Measurements from ENCODE around the gene NKX1-1.

NKX1-1 gene

GRCh38 chr4:1416051-1416947, 10.1 kb upstream of the NKX1-1 start:
- no peak for DNase-seq

- DNase-seq, result no peak
Observed at GRCh38 chr4:1415681-1415981, 9.4 kb upstream of the NKX1-1 start.

GRCh38 chr4:1414831-1415680, 8.8 kb upstream of the NKX1-1 start:
- no peak for DNase-seq

DNA sequence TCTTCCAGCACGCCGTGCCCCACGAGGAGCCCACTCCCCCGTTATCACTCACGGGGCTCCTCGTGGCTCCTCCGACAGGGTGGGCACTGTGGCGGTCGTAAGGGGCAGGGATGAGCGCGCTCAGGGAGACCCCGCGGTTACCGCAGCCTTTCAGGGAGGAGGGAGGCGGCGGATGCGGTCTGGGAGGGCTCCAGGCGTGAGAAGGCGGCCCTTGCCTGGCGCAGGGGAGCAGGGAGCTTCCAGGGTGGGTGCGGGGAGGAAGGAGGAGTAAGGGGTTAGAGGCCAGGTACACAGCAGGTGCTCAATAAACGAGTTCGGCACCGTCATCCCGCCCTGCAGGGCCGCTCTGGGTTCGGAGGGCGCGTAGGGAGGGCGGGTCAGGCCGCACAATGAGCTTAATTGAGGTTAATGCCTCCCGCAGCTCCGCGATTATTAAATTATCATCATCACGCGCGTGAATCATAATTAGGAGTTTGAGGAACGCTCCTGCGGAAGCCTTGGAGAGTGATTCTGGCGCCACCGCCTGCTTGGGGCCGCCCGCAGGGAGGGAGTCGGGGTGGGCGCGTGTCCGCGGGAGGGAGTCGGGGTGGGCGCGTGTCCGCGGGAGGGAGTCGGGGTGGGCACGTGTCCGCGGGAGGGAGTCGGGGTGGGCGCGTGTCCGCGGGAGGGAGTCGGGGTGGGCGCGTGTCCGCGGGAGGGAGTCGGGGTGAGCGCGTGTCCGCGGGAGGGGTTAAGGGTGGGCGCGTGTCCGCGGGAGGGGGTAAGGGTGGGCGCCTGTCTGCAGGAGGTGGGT, 7.6 kb upstream of the NKX1-1 start:
- no peak for DNase-seq

- DNase-seq, result no peak
Observed at GRCh38 chr4:1413204-1413663, 7.0 kb upstream of the NKX1-1 start.

DNA sequence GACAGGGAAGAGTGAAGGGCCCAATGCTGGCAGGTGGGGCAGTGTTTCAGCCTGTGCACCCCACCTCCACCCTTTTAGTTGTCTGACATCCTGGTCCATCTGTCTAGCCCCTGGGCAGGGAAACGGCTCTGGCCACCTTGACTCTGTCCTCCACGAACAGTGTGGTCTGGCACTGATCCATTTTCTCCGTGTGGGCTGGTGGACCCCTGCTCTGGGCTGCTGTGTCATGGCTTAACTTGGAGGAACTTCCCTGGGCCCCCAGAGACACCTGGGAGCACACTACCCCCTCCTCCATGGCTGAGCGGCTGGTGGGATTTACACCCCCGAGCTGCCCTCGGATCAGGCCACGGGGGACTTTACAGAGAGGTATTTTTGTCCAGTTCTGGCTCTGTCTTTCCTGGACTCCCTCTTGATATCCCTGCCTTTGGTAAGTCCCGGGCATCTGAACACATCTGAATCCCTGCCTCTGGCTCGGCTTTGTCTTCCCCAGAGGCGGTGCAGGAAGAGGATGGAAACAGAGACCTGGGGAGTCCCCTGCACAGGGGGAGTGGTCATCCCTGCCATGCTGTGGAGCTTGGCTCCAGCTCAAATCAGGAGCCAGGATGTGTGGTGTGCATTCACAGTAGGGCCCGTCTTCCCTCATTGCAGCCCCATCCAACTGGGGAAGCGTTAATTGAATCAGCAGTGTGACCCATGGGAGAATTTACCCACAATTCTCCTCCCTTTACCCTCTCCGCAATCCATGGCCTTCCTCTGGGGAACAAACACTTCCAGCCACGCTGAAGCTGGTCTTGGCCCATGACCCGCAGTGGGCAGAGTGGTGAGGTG, 6.3 kb upstream of the NKX1-1 start:
- no peak for DNase-seq

DNA sequence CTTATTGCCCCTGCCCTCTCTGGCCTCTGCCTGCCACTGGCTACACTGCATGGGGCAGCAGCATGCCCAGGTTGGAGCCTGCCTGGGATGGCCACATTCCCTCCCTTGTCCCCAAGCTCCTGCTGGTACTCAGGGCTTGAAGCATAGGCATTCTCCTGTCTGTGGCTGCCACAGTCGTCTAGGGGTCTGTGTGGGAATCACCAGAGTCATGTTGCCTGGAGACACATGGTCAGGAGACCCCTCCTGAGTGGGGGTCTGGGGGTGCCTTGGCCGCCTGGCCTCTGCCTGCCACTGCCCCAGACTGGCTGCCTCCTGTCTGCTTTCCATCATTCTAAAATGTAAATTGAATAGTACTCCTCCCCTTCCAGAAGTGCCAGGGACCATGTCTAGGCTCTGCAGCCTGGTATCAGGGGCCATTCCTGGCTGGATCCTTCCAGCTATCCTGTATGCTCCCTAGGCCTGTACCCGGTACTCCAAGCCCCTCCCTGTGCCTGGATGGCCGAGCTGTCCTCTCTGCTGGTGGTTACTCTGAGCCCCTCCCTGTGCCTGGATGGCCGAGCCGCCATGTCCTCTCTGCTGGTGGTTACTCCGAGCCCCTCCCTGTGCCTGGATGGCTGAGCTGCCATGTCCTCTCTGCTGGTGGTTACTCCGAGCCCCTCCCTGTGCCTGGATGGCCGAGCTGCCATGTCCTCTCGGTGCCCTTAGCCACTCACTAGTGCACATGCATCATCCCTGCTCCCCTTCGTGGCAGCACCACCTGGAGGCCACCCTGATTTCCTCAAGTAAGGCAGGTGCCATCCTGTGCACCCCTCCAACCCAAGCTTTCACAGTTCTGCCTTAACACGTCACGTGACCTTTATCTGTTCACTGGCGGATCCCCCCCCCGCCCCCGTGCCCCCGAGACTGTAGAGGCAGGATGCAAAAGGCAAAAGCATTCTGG, 5.5 kb upstream of the NKX1-1 start:
- DNase-seq, result no peak

GRCh38 chr4:1410491-1411325, 4.5 kb upstream of the NKX1-1 start:
- peak; percentile 41 for DNase-seq

DNA sequence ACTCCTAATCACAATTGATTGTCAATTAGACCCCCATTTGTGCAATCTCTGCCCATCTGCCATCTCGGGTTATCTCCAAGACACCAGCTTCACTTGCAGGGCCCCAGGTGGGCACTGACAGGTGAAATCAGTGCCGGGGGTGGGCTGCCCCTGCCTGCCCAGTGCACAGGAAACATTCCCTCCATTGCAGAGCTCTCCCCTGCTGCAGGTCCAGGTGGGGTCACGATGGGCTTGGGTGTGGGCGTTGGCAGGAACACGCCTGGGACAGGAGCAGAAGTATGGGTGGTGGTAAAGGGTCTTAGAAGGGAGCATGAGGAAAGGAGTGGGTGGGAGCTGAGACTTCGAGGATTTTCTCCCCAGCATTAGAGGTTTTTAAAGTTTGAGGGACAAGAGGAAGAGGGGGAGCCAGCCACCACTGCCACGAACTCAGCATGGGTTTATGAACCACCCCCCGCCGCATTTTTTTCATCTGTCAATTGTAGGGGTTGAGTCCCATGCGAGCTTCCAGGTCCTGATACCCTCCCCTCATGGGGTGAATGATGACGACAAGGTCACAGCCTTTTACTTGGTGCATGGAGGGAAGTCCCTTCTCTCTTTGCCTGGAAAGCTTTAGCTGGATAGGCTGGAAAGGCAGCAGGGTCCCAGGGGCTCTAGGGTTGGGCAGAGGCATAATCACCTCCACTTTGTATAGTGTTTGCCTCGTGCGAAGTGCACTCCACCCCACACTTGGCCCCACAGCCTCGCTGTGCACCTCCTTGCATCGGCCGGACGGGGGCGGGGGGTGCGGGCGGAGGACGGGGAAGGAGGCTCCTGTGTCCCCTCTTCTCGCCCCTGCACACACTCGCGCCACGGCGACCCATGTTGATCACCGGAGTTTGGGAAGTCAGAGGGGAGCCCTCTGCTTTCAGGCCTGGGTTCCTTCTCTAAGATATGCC, 3.5 kb upstream of the NKX1-1 start:
- DNase-seq, result no peak

- DNase-seq, result no peak
Observed at GRCh38 chr4:1409079-1409478, 2.8 kb upstream of the NKX1-1 start.

DNA sequence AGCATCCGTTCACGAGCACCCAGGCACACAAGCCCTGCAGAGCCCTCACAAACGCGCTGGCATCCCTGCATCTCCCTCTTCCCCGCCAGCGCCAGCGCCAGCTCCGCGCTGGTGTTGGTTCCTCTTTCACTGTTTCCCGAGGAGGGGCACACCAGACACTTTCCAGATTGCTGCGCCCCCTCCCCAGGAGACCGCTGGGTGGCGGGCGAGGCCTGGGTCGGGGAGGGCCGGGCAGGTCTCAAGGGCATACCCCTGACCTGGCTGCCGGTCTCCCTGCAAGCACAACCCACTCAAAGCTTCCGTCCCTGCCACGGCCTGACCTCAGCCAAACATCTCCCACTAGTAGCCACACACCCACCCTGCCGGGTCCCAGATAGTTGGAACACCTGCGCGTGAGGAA, 2.2 kb upstream of the NKX1-1 start:
- no peak for DNase-seq

- DNase-seq, result no peak
Observed at GRCh38 chr4:1407657-1408333, 1.6 kb upstream of the NKX1-1 start.

DNA sequence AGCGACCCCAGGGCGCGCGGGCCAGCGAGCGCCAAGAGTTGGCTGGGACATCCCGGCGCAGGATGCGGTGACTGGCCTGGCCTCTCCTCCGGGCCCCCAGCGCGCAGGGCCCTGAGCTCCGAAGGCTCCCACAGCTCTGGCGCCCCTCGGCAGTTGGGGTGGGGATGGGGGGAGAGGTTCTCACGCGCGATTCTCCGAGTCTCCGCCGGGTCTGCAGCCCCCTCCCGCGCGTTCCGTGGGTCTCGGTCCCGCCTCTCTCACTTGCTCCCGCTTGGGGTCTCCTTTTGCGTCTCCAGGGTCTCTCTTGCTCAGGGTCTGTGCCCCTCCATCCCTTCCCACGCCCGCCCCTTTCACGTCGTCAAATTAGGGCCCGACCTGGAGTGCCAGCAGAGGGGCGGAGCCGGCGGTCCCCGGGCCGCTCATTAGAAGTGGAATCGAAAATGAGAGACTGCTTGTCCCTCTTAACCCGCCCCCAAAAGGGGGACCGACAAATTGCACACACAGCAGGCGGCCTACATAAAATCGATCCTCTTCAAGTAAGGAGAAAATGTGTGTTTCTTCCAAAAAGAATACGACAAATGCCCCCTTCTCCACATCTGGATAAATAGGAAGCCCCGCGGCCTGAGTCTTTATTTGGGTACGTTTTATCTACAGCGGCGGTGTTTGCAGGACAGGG, 877 bp upstream of the NKX1-1 start:
- DNase-seq, result no peak

DNA sequence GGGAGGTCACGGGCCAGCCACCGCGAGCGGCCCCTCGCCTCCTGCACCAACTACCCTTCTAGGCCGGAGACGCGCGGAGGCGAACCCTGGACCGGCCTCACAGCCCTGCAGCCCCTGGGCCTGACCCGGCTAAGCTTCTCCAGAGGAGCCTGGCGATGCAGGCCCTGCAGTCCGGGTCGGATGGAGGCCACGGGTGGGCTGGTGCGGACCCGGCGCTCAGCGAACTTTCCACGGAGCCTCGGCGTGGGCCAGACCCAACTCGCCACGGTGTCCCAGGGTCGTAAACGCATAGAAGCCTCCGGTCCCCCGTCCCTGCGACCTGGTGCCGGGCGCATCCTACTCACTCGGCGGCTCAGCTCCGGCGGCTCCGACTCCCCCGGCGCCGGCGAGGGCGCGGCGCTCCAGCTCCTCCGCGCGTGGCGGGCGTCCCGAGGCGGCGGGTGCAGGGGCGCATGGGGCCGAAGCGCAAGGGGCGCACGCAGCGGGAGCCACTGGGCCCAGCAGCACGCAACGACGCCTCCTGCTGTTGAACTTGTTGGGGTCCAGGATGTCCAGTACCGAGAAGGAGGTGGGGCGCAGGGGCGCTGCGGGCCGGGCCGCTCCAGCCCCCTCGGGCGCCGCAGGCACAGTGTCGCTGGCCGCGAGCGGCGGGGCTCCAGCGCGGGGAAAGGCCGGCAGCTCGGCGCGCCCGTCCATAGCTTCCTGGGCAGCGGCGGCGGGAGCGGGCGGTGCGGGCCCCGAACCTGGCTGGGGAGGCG, 427 bp downstream of the NKX1-1 start:
- DNase-seq, result no peak

DNA sequence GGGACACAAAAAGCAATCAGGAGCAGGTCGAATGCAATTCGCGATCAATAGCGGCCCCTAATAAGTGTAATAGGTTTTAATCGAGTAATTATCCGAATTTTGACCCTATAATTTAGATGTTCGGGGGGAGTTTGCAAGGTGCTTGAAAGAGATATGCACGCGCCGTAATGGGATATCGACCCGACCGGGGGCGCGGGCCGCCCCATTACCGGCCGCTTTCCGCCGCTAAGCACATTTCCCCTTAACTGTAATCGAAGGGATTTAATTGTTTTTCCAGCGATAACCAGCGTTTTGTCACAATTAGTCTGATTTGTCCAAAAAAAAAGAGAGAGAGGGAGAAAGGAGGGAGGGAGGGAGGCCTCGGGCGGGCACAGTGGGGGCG, 997 bp downstream of the NKX1-1 start:
- no peak for DNase-seq

- no peak for DNase-seq
Observed at GRCh38 chr4:1404573-1405253, 1.5 kb downstream of the NKX1-1 start.
